ENCODE measurements around the gene GPR137. TPM values are rescaled to one million over a fixed set of nuclear protein-coding genes. Genes with fewer than 3 reads are reported as not detected.
A peak's percentile ranks its signal among the peaks of the same experiment; 100 is the strongest.

Gene GPR137
- total and polyA plus RNA-seq, 8 donors: 2.9 to 58.8 (median 20.0) TPM

DNA sequence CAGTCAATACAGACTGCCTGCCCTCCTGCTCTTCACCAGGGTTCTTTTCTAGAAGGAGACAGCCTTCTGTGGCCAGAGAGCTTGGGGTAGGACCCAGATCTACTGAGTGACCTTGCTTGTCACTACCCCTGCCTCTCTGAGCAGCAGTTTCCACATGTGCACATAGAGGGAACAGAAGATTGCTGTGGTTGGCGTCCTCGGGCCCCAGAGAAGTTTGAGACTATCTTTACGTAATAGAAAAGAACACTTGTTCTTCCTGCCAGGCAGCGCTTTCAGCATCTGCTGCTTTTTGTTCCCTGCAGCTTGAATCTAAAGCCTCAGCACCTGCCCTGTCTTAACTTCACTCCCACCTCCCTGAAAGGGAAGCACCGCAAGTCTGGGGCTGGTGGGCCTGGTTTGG lies 46.6 kb upstream of the GPR137 start:
- Histone ChIP-seq H3K9me3 (no peaks in the 10 kb centered on the region), H3K4me3 (no peak overlapping the region), H3K36me3 (peaks cover 27 to 42% (median 32%) of the 10 kb centered on the region in 4 donors), H3K4me1 (peaks cover 53 to 84% (median 81%) of the 10 kb centered on the region in 4 donors), H3K27me3 (no peaks in the 10 kb centered on the region), H3K27ac (peak overlapping the region; percentile 94 to 100 (median 99))
- WGBS, 5 donors: 80 to 87% (median 83%) methylated on average over 5 of the region's 5 CpGs
- DNase-seq: no peak
- TF ChIP-seq EP300 (IDR thresholded peaks at IDR 0.05) (no peak), POLR2AphosphoS5 (IDR thresholded peaks at IDR 0.05) (no peak)
- TF ChIP-seq, protein P1, sequence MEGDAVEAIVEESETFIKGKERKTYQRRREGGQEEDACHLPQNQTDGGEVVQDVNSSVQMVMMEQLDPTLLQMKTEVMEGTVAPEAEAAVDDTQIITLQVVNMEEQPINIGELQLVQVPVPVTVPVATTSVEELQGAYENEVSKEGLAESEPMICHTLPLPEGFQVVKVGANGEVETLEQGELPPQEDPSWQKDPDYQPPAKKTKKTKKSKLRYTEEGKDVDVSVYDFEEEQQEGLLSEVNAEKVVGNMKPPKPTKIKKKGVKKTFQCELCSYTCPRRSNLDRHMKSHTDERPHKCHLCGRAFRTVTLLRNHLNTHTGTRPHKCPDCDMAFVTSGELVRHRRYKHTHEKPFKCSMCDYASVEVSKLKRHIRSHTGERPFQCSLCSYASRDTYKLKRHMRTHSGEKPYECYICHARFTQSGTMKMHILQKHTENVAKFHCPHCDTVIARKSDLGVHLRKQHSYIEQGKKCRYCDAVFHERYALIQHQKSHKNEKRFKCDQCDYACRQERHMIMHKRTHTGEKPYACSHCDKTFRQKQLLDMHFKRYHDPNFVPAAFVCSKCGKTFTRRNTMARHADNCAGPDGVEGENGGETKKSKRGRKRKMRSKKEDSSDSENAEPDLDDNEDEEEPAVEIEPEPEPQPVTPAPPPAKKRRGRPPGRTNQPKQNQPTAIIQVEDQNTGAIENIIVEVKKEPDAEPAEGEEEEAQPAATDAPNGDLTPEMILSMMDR (IDR thresholded peaks at IDR 0.05): no peak
- intact Hi-C loops (cut with DNase I; ENCODE audit: low total_unique reads): no loop called here

GRCh38 chr11:64239662-64240434 lies 45.8 kb upstream of the GPR137 start:
- WGBS, 5 donors: 74 to 80% (median 75%) methylated on average over 11 of the region's 11 CpGs
- no peak for TF ChIP-seq EP300 (IDR thresholded peaks at IDR 0.05)
- no peak for TF ChIP-seq POLR2AphosphoS5 (IDR thresholded peaks at IDR 0.05)
- TF ChIP-seq POLR2A (IDR thresholded peaks at IDR 0.05): no peak
- TF ChIP-seq, protein P1 (IDR thresholded peaks at IDR 0.05): no peak
- Histone ChIP-seq H3K27ac (peak overlapping the region; percentile 94 to 100 (median 99)), H3K36me3 (peaks cover 30 to 48% (median 36%) of the 10 kb centered on the region in 4 donors), H3K9me3 (no peaks in the 10 kb centered on the region), H3K27me3 (no peaks in the 10 kb centered on the region), H3K4me1 (peaks cover 54 to 89% (median 84%) of the 10 kb centered on the region in 4 donors), H3K4me3 (peak overlapping the region; percentile 83 to 96 (median 90))
- intact Hi-C loops (cut with DNase I; ENCODE audit: low total_unique reads): no loop called here
- no peak for DNase-seq

DNA sequence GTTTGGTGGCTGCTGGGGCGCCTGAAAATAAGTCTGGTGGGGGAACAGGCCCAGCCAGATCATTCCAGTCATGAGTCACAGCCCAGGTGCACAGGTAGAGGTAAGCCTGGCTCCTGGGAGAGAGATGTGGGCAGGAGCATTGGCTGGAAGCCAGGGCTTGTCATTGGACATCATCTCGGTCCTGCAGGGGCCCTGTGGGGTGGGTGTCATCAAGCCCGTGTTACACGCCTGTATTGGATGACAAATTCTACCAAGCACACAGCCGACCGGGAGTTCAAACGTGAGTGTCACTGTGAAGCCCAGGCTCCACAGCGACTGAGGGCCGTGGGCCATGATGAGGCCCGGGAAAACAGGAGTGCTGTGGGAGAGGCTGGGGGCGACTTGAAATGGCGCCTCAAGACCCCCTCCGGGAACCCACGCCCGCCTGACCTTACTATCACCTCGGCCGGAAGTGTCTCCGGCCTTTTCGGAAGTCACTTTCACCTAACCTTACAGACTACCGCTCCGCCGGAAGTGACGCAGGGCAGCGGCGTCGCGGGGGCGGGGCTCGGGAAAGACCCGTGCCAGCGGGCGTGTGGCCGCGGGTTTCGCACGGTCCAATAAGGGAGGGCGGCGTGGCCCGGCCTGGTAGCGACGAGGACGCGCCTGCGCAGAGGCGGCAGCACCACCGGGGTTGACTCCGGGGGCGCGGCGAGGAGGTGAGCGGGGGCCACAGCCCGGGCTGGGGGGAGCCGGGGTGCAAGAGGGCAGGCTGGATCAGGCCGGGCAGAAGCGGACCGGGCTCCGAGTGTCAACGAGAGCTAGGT lies 45.0 kb upstream of the GPR137 start, which contains the start of gene FKBP2:
FKBP2 (plus strand) TSS at position 661 of the 806 bp plus-strand sequence. CDS start 1,293 bp downstream, outside the sequence.
- intact Hi-C loops (cut with DNase I; ENCODE audit: low total_unique reads): no loop called here
- Histone ChIP-seq H3K9me3 (no peaks in the 10 kb centered on the region), H3K4me3 (peak within 1 kb of the TSS; percentile 83 to 96 (median 90)), H3K27me3 (no peaks in the 10 kb centered on the region), H3K4me1 (peaks cover 55 to 89% (median 84%) of the 10 kb centered on the region in 4 donors), H3K27ac (peak within 1 kb of the TSS; percentile 94 to 100 (median 99)), H3K36me3 (peaks cover 30 to 48% (median 36%) of the 10 kb centered on the region in 4 donors)
- 1 to 3% (median 1%) methylated on average over 22 to 58 of the region's 58 CpGs for WGBS, 5 donors
- peak; percentile 98 to 99 for DNase-seq
- TF ChIP-seq POLR2AphosphoS5 (IDR thresholded peaks at IDR 0.05): peak; percentile 96 to 98 (median 98)
- peak; percentile 19 for TF ChIP-seq EP300 (IDR thresholded peaks at IDR 0.05)
- TF ChIP-seq, protein P1 (IDR thresholded peaks at IDR 0.05): peak in 1 of 7 experiments; percentile 21
- TF ChIP-seq POLR2A (IDR thresholded peaks at IDR 0.05): peak in 2 of 4 donors; percentile 45 to 64

- TF ChIP-seq, protein P1 (IDR thresholded peaks at IDR 0.05): no peak
- TF ChIP-seq EP300 (IDR thresholded peaks at IDR 0.05): no peak
- TF ChIP-seq POLR2A (IDR thresholded peaks at IDR 0.05): no peak
- TF ChIP-seq POLR2AphosphoS5 (IDR thresholded peaks at IDR 0.05): no peak
- intact Hi-C loops (cut with DNase I; ENCODE audit: low total_unique reads): no loop called here
- Histone ChIP-seq H3K4me3 (peak overlapping the region; percentile 83 to 96 (median 90)), H3K36me3 (peaks cover 30 to 48% (median 36%) of the 10 kb centered on the region in 4 donors), H3K9me3 (no peaks in the 10 kb centered on the region), H3K4me1 (peaks cover 55 to 89% (median 84%) of the 10 kb centered on the region in 4 donors), H3K27ac (peak overlapping the region; percentile 94 to 100 (median 99)), H3K27me3 (no peaks in the 10 kb centered on the region)
- peak; percentile 100 for DNase-seq
- WGBS, 5 donors: 0 to 3% (median 1%) methylated on average over 4 to 24 of the region's 24 CpGs
These were observed 44.5 kb upstream of the GPR137 start for GRCh38 chr11:64241241-64241490.

All from stomach (tissue), 9 donors.